ENCODE measurements around the gene DYSF. TPM values are rescaled to one million over a fixed set of nuclear protein-coding genes. Genes with fewer than 3 reads are reported as not detected.

The DYSF gene
- total and polyA plus RNA-seq, 2 donors (not counting 3 experiments of a cell fraction or from before 2014, with no cell fraction given) = 50.9 to 152 TPM

GRCh38 chr2:71675296-71675695, 221.9 kb downstream of the DYSF start:
- intact Hi-C loops (cut with micrococcal nuclease) (no loop called here), dilution Hi-C loops (cut with MboI; ENCODE audit: extremely low pct_ligation_motif_present, low sequenced_read_pairs) (no loop called here)
- ChIA-PET POLR2A (no interaction called here), CTCF (no interaction called here)
- Histone ChIP-seq H3K9ac (replicated peaks; ENCODE audit: extremely low read depth, insufficient read depth, low read length) (no peak overlapping the region), H3K9me3 (replicated peaks; ENCODE audit: control insufficient read depth, insufficient read depth, low read length) (no peaks in the 10 kb centered on the region), H3K27me3 (ENCODE audit: control insufficient read depth in 2 of 2, insufficient read depth in 2 of 2, low read length in 2 of 2) (no peaks in the 10 kb centered on the region), H3K36me3 (ENCODE audit: control insufficient read depth in 2 of 2, extremely low read depth in 1 of 2, insufficient read depth in 2 of 2, low read length in 2 of 2) (peaks cover 5 to 7% of the 10 kb centered on the region in 2 experiments), H3K4me1 (ENCODE audit: control insufficient read depth, extremely low read depth, insufficient read depth, low read length) (no peaks in the 10 kb centered on the region), H3K4me2 (ENCODE audit: insufficient read depth, low read length) (no peak overlapping the region), H2AFZ (ENCODE audit: low read depth, low read length) (no peak overlapping the region), H4K20me1 (replicated peaks; ENCODE audit: control insufficient read depth, extremely low read depth, insufficient read depth, low read length) (no peaks in the 10 kb centered on the region), H3K4me3 (replicated peaks in 1 of 3; ENCODE audit: insufficient read depth in 1 of 3, low read depth in 1 of 3, low read length in 3 of 3) (no peak overlapping the region), H3K79me2 (ENCODE audit: control insufficient read depth, insufficient read depth, low read length) (no peaks in the 10 kb centered on the region), H3K27ac (ENCODE audit: insufficient read depth, low read depth, low read length) (no peak overlapping the region), H3K9me1 (replicated peaks; ENCODE audit: control insufficient read depth, extremely low read depth, insufficient read depth, low read length) (no peaks in the 10 kb centered on the region)
- DNase-seq (ENCODE audit: low read depth, low spot score) = no peak
- TF ChIP-seq, protein P1, sequence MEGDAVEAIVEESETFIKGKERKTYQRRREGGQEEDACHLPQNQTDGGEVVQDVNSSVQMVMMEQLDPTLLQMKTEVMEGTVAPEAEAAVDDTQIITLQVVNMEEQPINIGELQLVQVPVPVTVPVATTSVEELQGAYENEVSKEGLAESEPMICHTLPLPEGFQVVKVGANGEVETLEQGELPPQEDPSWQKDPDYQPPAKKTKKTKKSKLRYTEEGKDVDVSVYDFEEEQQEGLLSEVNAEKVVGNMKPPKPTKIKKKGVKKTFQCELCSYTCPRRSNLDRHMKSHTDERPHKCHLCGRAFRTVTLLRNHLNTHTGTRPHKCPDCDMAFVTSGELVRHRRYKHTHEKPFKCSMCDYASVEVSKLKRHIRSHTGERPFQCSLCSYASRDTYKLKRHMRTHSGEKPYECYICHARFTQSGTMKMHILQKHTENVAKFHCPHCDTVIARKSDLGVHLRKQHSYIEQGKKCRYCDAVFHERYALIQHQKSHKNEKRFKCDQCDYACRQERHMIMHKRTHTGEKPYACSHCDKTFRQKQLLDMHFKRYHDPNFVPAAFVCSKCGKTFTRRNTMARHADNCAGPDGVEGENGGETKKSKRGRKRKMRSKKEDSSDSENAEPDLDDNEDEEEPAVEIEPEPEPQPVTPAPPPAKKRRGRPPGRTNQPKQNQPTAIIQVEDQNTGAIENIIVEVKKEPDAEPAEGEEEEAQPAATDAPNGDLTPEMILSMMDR (IDR thresholded peaks at IDR 0.05; ENCODE audit: extremely low read depth in 1 of 2, insufficient read depth in 1 of 2, low read depth in 1 of 2, low read length in 2 of 2) = no peak
- no peak for FAIRE-seq
- no TSS peak for BruUV-seq (replicated peaks)

GRCh38 chr2:71678874-71679273, 225.5 kb downstream of the DYSF start:
- FAIRE-seq = peak; percentile 4
- dilution Hi-C loops (cut with MboI; ENCODE audit: extremely low pct_ligation_motif_present, low sequenced_read_pairs) = no loop called here

More at GRCh38 chr2:71678874-71679273, 225.5 kb downstream of the DYSF start:
- CTCF ChIA-PET = interaction anchor here (1.1 kb wide), 1 partner anchor 119 kb away, joined by 3 read pairs; no protein-coding TSS in a partner anchor
- DNase-seq (ENCODE audit: low read depth, low spot score) = no peak
- Histone ChIP-seq H3K4me2 (ENCODE audit: insufficient read depth, low read length) (no peak overlapping the region), H3K27me3 (ENCODE audit: control insufficient read depth in 2 of 2, insufficient read depth in 2 of 2, low read length in 2 of 2) (no peaks in the 10 kb centered on the region), H3K9ac (replicated peaks; ENCODE audit: extremely low read depth, insufficient read depth, low read length) (no peak overlapping the region), H3K4me3 (replicated peaks in 1 of 3; ENCODE audit: insufficient read depth in 1 of 3, low read depth in 1 of 3, low read length in 3 of 3) (no peak overlapping the region), H2AFZ (ENCODE audit: low read depth, low read length) (no peak overlapping the region), H3K36me3 (ENCODE audit: control insufficient read depth in 2 of 2, extremely low read depth in 1 of 2, insufficient read depth in 2 of 2, low read length in 2 of 2) (peaks cover 5 to 27% of the 10 kb centered on the region in 2 experiments), H3K9me1 (replicated peaks; ENCODE audit: control insufficient read depth, extremely low read depth, insufficient read depth, low read length) (no peaks in the 10 kb centered on the region), H3K4me1 (ENCODE audit: control insufficient read depth, extremely low read depth, insufficient read depth, low read length) (no peaks in the 10 kb centered on the region), H3K27ac (ENCODE audit: insufficient read depth, low read depth, low read length) (no peak overlapping the region), H4K20me1 (replicated peaks; ENCODE audit: control insufficient read depth, extremely low read depth, insufficient read depth, low read length) (no peaks in the 10 kb centered on the region), H3K9me3 (replicated peaks; ENCODE audit: control insufficient read depth, insufficient read depth, low read length) (no peaks in the 10 kb centered on the region), H3K79me2 (ENCODE audit: control insufficient read depth, insufficient read depth, low read length) (no peaks in the 10 kb centered on the region)
- BruUV-seq (replicated peaks) = no TSS peak
- TF ChIP-seq EZH2 (IDR thresholded peaks at IDR 0.05; ENCODE audit: borderline replicate concordance, low read depth, low read length, severe bottlenecking) (no peak), POLR2A (IDR thresholded peaks at IDR 0.05; ENCODE audit: low read depth, low read length) (no peak), POLR2AphosphoS5 (IDR thresholded peaks at IDR 0.05; ENCODE audit: insufficient read depth, low read depth, low read length) (no peak), MAX (IDR thresholded peaks at IDR 0.05; ENCODE audit: insufficient read depth, insufficient read length) (no peak), JUN (IDR thresholded peaks at IDR 0.05; ENCODE audit: borderline replicate concordance, insufficient read depth, insufficient read length, low read depth) (no peak), GATA2 (IDR thresholded peaks at IDR 0.05; ENCODE audit: insufficient read depth, insufficient read length, low read depth, low read length) (no peak), MYC (IDR thresholded peaks at IDR 0.05; ENCODE audit: low read depth, low read length) (no peak)
- TF ChIP-seq, protein P1 (IDR thresholded peaks at IDR 0.05; ENCODE audit: extremely low read depth in 1 of 2, insufficient read depth in 1 of 2, low read depth in 1 of 2, low read length in 2 of 2) = no peak
- intact Hi-C loops (cut with micrococcal nuclease) = no loop called here
- POLR2A ChIA-PET = no interaction called here

Measured in endothelial cell of umbilical vein (primary cell).